Liver (tissue), 3 donors: ENCODE measurements around the gene DIRAS2.
A peak's percentile ranks its signal among the peaks of the same experiment; 100 is the strongest.

ENCODE experiments used
- EGR1 ChIP-seq, 2 donors: IDR thresholded peaks; 2 replicates each; pipeline ENCODE4 v1.6.1; 2016 to 2018; ENCODE audit warnings: antibody characterized with exemption in 2 of 2, low read depth in 2 of 2
- RAD21 ChIP-seq, 2 donors: IDR thresholded peaks; 2 replicates each; pipeline ENCODE4 v1.6.1; 2016; ENCODE audit warnings: antibody characterized with exemption in 2 of 2, mild to moderate bottlenecking in 2 of 2
- TAF1 ChIP-seq: conservative IDR thresholded peaks from 2 replicates; pipeline ENCODE4 v1.6.1; 2016; ENCODE audit warnings: antibody characterized with exemption, mild to moderate bottlenecking
- YY1 ChIP-seq: IDR thresholded peaks from 2 replicates; pipeline ENCODE4 v1.6.1; 2016; ENCODE audit warnings: antibody characterized with exemption, mild to moderate bottlenecking
- TF ChIP-seq, protein P1 (sequence below): fragments of 150-350 bp; IDR thresholded peaks from 2 replicates; pipeline ENCODE4 v1.5.1; 2017; ENCODE audit warnings: improper control_type of control experiment, low read depth, low read length; ENCODE audit not compliant: missing input control
- TF ChIP-seq, protein P2 (sequence below): IDR thresholded peaks from 2 replicates; pipeline ENCODE4 v1.6.1; 2016; ENCODE audit warnings: antibody characterized with exemption
- TF ChIP-seq, protein P3 (sequence below): IDR thresholded peaks from 2 replicates; pipeline ENCODE4 v1.6.1; 2016; ENCODE audit warnings: antibody characterized with exemption
- TF ChIP-seq, protein P4 (sequence below): IDR thresholded peaks from 2 replicates; pipeline ENCODE4 v1.6.1; 2016; ENCODE audit warnings: antibody characterized with exemption, mild to moderate bottlenecking
- donor health status: healthy.
- donor health status: healthy.

DNA sequence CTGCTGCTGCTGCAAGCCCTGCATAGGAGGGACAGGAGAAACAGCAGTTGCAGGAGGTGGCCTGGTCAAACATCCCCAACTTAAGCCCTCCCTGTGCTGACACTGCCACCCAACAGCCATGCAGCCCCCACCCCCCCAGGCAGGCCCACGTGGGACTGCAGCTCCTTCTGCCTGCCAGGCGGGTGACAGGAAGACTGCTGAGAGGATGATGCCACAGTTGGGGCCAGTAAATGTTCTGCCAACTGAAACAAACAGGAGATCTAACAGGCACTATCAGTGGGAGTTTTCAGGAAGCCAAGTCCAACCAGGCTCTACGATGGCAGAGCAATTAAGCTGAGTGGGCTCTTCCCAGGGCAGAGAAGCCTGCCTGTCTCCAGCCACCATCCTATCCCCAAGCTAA, 31.1 kb downstream of the DIRAS2 start:
- TF ChIP-seq, protein P1, sequence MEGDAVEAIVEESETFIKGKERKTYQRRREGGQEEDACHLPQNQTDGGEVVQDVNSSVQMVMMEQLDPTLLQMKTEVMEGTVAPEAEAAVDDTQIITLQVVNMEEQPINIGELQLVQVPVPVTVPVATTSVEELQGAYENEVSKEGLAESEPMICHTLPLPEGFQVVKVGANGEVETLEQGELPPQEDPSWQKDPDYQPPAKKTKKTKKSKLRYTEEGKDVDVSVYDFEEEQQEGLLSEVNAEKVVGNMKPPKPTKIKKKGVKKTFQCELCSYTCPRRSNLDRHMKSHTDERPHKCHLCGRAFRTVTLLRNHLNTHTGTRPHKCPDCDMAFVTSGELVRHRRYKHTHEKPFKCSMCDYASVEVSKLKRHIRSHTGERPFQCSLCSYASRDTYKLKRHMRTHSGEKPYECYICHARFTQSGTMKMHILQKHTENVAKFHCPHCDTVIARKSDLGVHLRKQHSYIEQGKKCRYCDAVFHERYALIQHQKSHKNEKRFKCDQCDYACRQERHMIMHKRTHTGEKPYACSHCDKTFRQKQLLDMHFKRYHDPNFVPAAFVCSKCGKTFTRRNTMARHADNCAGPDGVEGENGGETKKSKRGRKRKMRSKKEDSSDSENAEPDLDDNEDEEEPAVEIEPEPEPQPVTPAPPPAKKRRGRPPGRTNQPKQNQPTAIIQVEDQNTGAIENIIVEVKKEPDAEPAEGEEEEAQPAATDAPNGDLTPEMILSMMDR = no peak
- TF ChIP-seq, protein P2, sequence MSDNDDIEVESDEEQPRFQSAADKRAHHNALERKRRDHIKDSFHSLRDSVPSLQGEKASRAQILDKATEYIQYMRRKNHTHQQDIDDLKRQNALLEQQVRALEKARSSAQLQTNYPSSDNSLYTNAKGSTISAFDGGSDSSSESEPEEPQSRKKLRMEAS = no peak
- TF ChIP-seq TAF1 (no peak), YY1 (no peak), RAD21 (IDR thresholded peaks at IDR 0.05) (no peak), EGR1 (IDR thresholded peaks at IDR 0.05; ENCODE audit: low read depth in 2 of 2) (peak in 1 of 2 donors; percentile 17)
- TF ChIP-seq, protein P3, sequence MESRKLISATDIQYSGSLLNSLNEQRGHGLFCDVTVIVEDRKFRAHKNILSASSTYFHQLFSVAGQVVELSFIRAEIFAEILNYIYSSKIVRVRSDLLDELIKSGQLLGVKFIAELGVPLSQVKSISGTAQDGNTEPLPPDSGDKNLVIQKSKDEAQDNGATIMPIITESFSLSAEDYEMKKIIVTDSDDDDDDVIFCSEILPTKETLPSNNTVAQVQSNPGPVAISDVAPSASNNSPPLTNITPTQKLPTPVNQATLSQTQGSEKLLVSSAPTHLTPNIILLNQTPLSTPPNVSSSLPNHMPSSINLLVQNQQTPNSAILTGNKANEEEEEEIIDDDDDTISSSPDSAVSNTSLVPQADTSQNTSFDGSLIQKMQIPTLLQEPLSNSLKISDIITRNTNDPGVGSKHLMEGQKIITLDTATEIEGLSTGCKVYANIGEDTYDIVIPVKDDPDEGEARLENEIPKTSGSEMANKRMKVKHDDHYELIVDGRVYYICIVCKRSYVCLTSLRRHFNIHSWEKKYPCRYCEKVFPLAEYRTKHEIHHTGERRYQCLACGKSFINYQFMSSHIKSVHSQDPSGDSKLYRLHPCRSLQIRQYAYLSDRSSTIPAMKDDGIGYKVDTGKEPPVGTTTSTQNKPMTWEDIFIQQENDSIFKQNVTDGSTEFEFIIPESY = no peak
- TF ChIP-seq, protein P4, sequence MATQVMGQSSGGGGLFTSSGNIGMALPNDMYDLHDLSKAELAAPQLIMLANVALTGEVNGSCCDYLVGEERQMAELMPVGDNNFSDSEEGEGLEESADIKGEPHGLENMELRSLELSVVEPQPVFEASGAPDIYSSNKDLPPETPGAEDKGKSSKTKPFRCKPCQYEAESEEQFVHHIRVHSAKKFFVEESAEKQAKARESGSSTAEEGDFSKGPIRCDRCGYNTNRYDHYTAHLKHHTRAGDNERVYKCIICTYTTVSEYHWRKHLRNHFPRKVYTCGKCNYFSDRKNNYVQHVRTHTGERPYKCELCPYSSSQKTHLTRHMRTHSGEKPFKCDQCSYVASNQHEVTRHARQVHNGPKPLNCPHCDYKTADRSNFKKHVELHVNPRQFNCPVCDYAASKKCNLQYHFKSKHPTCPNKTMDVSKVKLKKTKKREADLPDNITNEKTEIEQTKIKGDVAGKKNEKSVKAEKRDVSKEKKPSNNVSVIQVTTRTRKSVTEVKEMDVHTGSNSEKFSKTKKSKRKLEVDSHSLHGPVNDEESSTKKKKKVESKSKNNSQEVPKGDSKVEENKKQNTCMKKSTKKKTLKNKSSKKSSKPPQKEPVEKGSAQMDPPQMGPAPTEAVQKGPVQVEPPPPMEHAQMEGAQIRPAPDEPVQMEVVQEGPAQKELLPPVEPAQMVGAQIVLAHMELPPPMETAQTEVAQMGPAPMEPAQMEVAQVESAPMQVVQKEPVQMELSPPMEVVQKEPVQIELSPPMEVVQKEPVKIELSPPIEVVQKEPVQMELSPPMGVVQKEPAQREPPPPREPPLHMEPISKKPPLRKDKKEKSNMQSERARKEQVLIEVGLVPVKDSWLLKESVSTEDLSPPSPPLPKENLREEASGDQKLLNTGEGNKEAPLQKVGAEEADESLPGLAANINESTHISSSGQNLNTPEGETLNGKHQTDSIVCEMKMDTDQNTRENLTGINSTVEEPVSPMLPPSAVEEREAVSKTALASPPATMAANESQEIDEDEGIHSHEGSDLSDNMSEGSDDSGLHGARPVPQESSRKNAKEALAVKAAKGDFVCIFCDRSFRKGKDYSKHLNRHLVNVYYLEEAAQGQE = no peak
